ENCODE measurements around the gene CMTR1. TPM values are rescaled to one million over a fixed set of nuclear protein-coding genes. Genes with fewer than 3 reads are reported as not detected.

Gene CMTR1
- total RNA-seq, 1 experiment from 2014 or later = 34.8 TPM

GRCh38 chr6:37524025-37524969 is 91.3 kb downstream of the CMTR1 start:
- Histone ChIP-seq H2AK5ac (ENCODE audit: insufficient read length, low read length) (no peak overlapping the region), H3K79me1 (ENCODE audit: insufficient read depth, low read depth, low read length, poor library complexity, severe bottlenecking) (no peaks in the 10 kb centered on the region), H2BK20ac (ENCODE audit: low read depth, low read length, poor library complexity, severe bottlenecking) (no peak overlapping the region), H3K56ac (ENCODE audit: insufficient read length, low read depth, low read length) (no peak overlapping the region), H3K18ac (ENCODE audit: insufficient read length, low read depth, low read length) (no peak overlapping the region), H3K27me3 (ENCODE audit: insufficient read depth, low read length) (no peaks in the 10 kb centered on the region), H4K8ac (replicated peaks; ENCODE audit: insufficient read length, low read depth, low read length) (no peak overlapping the region), H2BK120ac (ENCODE audit: low read depth, low read length, poor library complexity, severe bottlenecking) (no peak overlapping the region), H4K91ac (ENCODE audit: insufficient read length, low read depth, low read length) (no peak overlapping the region), H4K20me1 (ENCODE audit: control insufficient read depth, insufficient read depth, insufficient read length) (no peaks in the 10 kb centered on the region), H2BK12ac (ENCODE audit: insufficient read length, low read depth, low read length) (no peak overlapping the region), H3K79me2 (ENCODE audit: insufficient read depth, low read length) (no peaks in the 10 kb centered on the region), H2BK15ac (ENCODE audit: low read depth, low read length) (no peak overlapping the region), H2BK5ac (ENCODE audit: insufficient read length, low read length) (no peak overlapping the region), H3K23me2 (ENCODE audit: insufficient read length, low read depth, low read length, poor library complexity, severe bottlenecking) (no peaks in the 10 kb centered on the region), H3K4me2 (ENCODE audit: insufficient read depth, insufficient read length, low read length) (no peak overlapping the region), H3K23ac (ENCODE audit: insufficient read length, low read depth, low read length) (no peak overlapping the region), H3K27ac (ENCODE audit: insufficient read length, low read depth, low read length) (no peak overlapping the region), H4K5ac (ENCODE audit: insufficient read length, low read depth, low read length) (no peak overlapping the region), H3K4me1 (ENCODE audit: insufficient read depth, low read length) (no peaks in the 10 kb centered on the region), H3K14ac (ENCODE audit: insufficient read depth, low read length) (no peak overlapping the region), H3K4ac (ENCODE audit: low read depth, low read length) (no peak overlapping the region), H3K9me3 (ENCODE audit: control insufficient read depth, low read depth, low read length) (no peaks in the 10 kb centered on the region), H3K9ac (ENCODE audit: extremely low read depth, insufficient read length, low read length) (no peak overlapping the region), H2AFZ (ENCODE audit: low read length) (no peak overlapping the region), H3T11ph (ENCODE audit: low read length) (no peak overlapping the region)
- no peak overlapping the region for H3K4me3 Mint-ChIP-seq
- H3K9me3 Mint-ChIP-seq = no peaks in the 10 kb centered on the region; a peak in 2 of 5 replicates
- TF ChIP-seq CTCF (conservative IDR thresholded peaks at IDR 0.05) = no peak
- H3K4me1 Mint-ChIP-seq = peaks cover 10 to 18% of the 10 kb centered on the region in 2 experiments
- H3K36me3 Mint-ChIP-seq (ENCODE audit: insufficient read depth in 1 of 3, low read depth in 3 of 3) = no peaks in the 10 kb centered on the region
- WGBS (ENCODE audit: extremely low coverage, insufficient read length, low lambda C conversion rate) = no CpG with 5 or more reads among the region's 19 CpGs
- no peak overlapping the region for H3K27ac Mint-ChIP-seq
- H3K27me3 Mint-ChIP-seq (ENCODE audit: low read depth) = peaks cover 26% of the 10 kb centered on the region
- no peak for DNase-seq

Measured in H9 (cell line).